HepG2 (cell line): ENCODE measurements around the gene MAP4K3. TPM values are rescaled to one million over a fixed set of nuclear protein-coding genes. Genes with fewer than 3 reads are reported as not detected.
A peak's percentile ranks its signal among the peaks of the same experiment; 100 is the strongest.

ENCODE experiments used
- ATAC-seq: fragments of 200-7000 bp; cut with Tn5 transposase; 3 replicates; pipeline ENCODE4 v1.9.1; 2020; ENCODE audit warnings: mild to moderate bottlenecking, moderate library complexity
- BruUV-seq: library from RNA; stranded (reverse); fragments of 400-500 nt; replicated peaks from 2 replicates; lab custom pipeline; 2021; lab: Mats Ljungman, UMichigan
- CTCF ChIA-PET: fragments of 300-600 bp; formaldehyde crosslinking; extraction: SDS; loops from one replicate; lab custom pipeline; 2021; ENCODE audit warnings: low total read pairs, inconsistent platforms, low intra/inter-chr PET ratio; lab: Yijun Ruan, JAX
- POLR2A ChIA-PET: fragments of 350-600 bp; sonication (Branson Sonifier 250); formaldehyde crosslinking; loops from one replicate; lab custom pipeline; 2020; ENCODE audit warnings: antibody characterized with exemption, inconsistent platforms; lab: Yijun Ruan, JAX
- DNase-seq: peaks from one replicate; pipeline ENCODE4 v3.0.0-alpha.2; 2015; ENCODE audit warnings: low spot score
- FAIRE-seq: peaks from 3 replicates; lab custom pipeline; 2011; peaks lifted over from hg19 to GRCh38; lab: Jason Lieb, UNC
- H2AFZ ChIP-seq: one replicate; pipeline ENCODE4 v1.6.1; 2011; ENCODE audit warnings: low read length, inconsistent platforms
- H3K27ac ChIP-seq: fragments of 300-600 bp; 3 replicates; pipeline ENCODE4 v1.8.0; 2011; ENCODE audit warnings: mixed run types, mild to moderate bottlenecking, mixed read lengths, low read length, inconsistent platforms; ENCODE audit not compliant: insufficient read depth; ENCODE audit errors: extremely low read length
- H3K27me3 ChIP-seq, 2 experiments: fragments of 200-600 bp in 1 of 2; 2 replicates in 1 of 2; 3 replicates in 1 of 2; pipeline versions ENCODE4 v1.6.0 to v1.8.0; 2011; ENCODE audit warnings: low read length in 2 of 2, mild to moderate bottlenecking in 2 of 2, moderate library complexity in 2 of 2, inconsistent platforms in 1 of 2; ENCODE audit not compliant: insufficient read depth in 2 of 2, control insufficient read depth in 1 of 2
- H3K36me3 ChIP-seq, 2 experiments: fragments of 200-600 bp in 1 of 2; replicated peaks in 1 of 2; 2 replicates in 1 of 2; 3 replicates in 1 of 2; pipeline versions ENCODE4 v1.5.1 to v1.8.0; 2011; ENCODE audit warnings: low read length in 2 of 2, inconsistent platforms in 1 of 2; ENCODE audit not compliant: insufficient read depth in 2 of 2, control insufficient read depth in 1 of 2
- H3K4me1 ChIP-seq: 2 replicates; pipeline ENCODE4 v1.5.1; 2012; ENCODE audit warnings: low read length, inconsistent platforms; ENCODE audit not compliant: insufficient read depth
- H3K4me2 ChIP-seq: 2 replicates; pipeline ENCODE4 v1.6.0; 2011; ENCODE audit warnings: low read depth, low read length, inconsistent platforms
- H3K4me3 ChIP-seq, 3 experiments: fragments of 200-600 bp in 1 of 3; sonication (generic), shearing (Covaris generic) in 1 of 3; replicated peaks in 1 of 3; 2 replicates each; pipeline ENCODE4 v1.5.1; 2011 to 2016; ENCODE audit warnings: low read length in 3 of 3, inconsistent platforms in 2 of 3, low read depth in 2 of 3, mild to moderate bottlenecking in 2 of 3, control low read depth in 1 of 3, mixed read lengths in 1 of 3; ENCODE audit not compliant: insufficient read depth in 1 of 3
- H3K79me2 ChIP-seq: one replicate; pipeline ENCODE4 v1.6.1; 2011; ENCODE audit warnings: low read length, inconsistent platforms; ENCODE audit not compliant: insufficient read depth
- H3K9ac ChIP-seq: 2 replicates; pipeline ENCODE4 v1.6.0; 2011; ENCODE audit warnings: mild to moderate bottlenecking, low read depth, low read length, inconsistent platforms; ENCODE audit not compliant: insufficient read depth
- H3K9me3 ChIP-seq: 2 replicates; pipeline ENCODE4 v1.5.1; 2012; ENCODE audit warnings: mild to moderate bottlenecking, low read length
- H4K20me1 ChIP-seq: 2 replicates; pipeline ENCODE4 v1.6.0; 2011; ENCODE audit warnings: inconsistent platforms, mild to moderate bottlenecking, low read length, moderate library complexity; ENCODE audit not compliant: insufficient read depth
- ARNTL ChIP-seq: sonication (generic); formaldehyde crosslinking; IDR thresholded peaks from 2 replicates; pipeline ENCODE4 v1.4.0; 2020; ENCODE audit warnings: mild to moderate bottlenecking, missing genetic modification reagents
- ELK4 ChIP-seq: sonication (generic); formaldehyde crosslinking; IDR thresholded peaks from 2 replicates; pipeline ENCODE4 v1.9.0; 2021; ENCODE audit warnings: missing genetic modification reagents, borderline replicate concordance
- JDP2 ChIP-seq: sonication (generic); formaldehyde crosslinking; IDR thresholded peaks from 2 replicates; pipeline ENCODE4 v1.8.1; 2022; ENCODE audit warnings: missing genetic modification reagents, borderline replicate concordance
- NFE2L1 ChIP-seq: sonication (generic); formaldehyde crosslinking; IDR thresholded peaks from 2 replicates; pipeline ENCODE4 v1.4.0; 2020; ENCODE audit warnings: missing genetic modification reagents, mild to moderate bottlenecking, borderline replicate concordance
- SNAPC4 ChIP-seq: sonication (generic); formaldehyde crosslinking; IDR thresholded peaks from 2 replicates; pipeline ENCODE4 v1.4.0; 2020; ENCODE audit warnings: mild to moderate bottlenecking, missing genetic modification reagents
- TRAFD1 ChIP-seq: sonication (generic); formaldehyde crosslinking; IDR thresholded peaks from 2 replicates; pipeline ENCODE4 v1.5.1; 2020; ENCODE audit warnings: missing genetic modification reagents, mild to moderate bottlenecking, borderline replicate concordance
- ZBTB3 ChIP-seq: sonication (generic); formaldehyde crosslinking; IDR thresholded peaks from 2 replicates; pipeline ENCODE4 v1.4.0; 2020; ENCODE audit warnings: low read depth, mild to moderate bottlenecking, moderate library complexity, missing genetic modification reagents, borderline replicate concordance
- ZNF232 ChIP-seq: sonication (generic); formaldehyde crosslinking; IDR thresholded peaks from 2 replicates; pipeline ENCODE4 v1.4.0; 2020; ENCODE audit warnings: missing genetic modification reagents, borderline replicate concordance
- ZNF282 ChIP-seq: fragments of 450-650 bp; IDR thresholded peaks from 2 replicates; pipeline ENCODE4 v1.6.1; 2018; ENCODE audit not compliant: partially characterized antibody
- ZNF326 ChIP-seq: sonication (generic); formaldehyde crosslinking; IDR thresholded peaks from 2 replicates; pipeline ENCODE4 v1.4.0; 2020; ENCODE audit warnings: missing genetic modification reagents, borderline replicate concordance
- ZSCAN25 ChIP-seq: sonication (generic); formaldehyde crosslinking; IDR thresholded peaks from 2 replicates; pipeline ENCODE4 v1.8.0; 2022; ENCODE audit warnings: mild to moderate bottlenecking, missing genetic modification reagents
- in situ Hi-C: cut with HindIII; loops from 2 replicates; pipeline ENCODE4 v1.10.0; 2017; ENCODE audit warnings: low pct_unique_long_range_greater_than_20kb; ENCODE audit not compliant: extremely low pct_ligation_motif_present
- intact Hi-C: fragments of 100-400 bp; cut with micrococcal nuclease; formaldehyde crosslinking; loops from one replicate; pipeline ENCODE4 v1.10.0; 2022; ENCODE audit not compliant: unreplicated experiment
- polyA plus RNA-seq, 8 experiments: library from polyadenylated mRNA; depleted of rRNA in 3 of 8; stranded (reverse) in 7 of 8; unstranded in 1 of 8; fragments of >200 nt; fragmentation: Illumina TruSeq in 4 of 8; extraction: Trizol in 4 of 8; gene quantifications; 2 replicates each; pipeline versions ENCODE4 v1.2.1 to v1.2.3, GENCODE V29; 2011 to 2016; ENCODE audit warnings: low read depth in 4 of 8, missing spikeins in 1 of 8, mixed read lengths in 1 of 8; ENCODE audit not compliant: insufficient read depth in 1 of 8
- total RNA-seq, 5 experiments: library from RNA; depleted of rRNA; stranded (reverse); fragments of >200 nt; fragmentation: Illumina TruSeq; extraction: Trizol; gene quantifications; 2 replicates each; pipeline ENCODE4 v1.2.3, GENCODE V29; 2016; ENCODE audit warnings: low read depth in 1 of 5

Gene MAP4K3
- total and polyA plus RNA-seq, 2 of the 13 experiments (the other 11 are each of a cell fraction or from before 2014, with no cell fraction given), result 45.9 to 53.2 TPM

- no peak for TF ChIP-seq SNAPC4 (CRISPR knock-in tag)
- TF ChIP-seq ARNTL (CRISPR knock-in tag), result no peak
- no peak for TF ChIP-seq NFE2L1
- no peak for TF ChIP-seq JDP2 (CRISPR knock-in tag)
- no peak for TF ChIP-seq ZNF232 (CRISPR knock-in tag)
- no peak for TF ChIP-seq ZNF326 (CRISPR knock-in tag)
- no peak for TF ChIP-seq ELK4 (CRISPR knock-in tag)
- TF ChIP-seq, all 625 proteins: peak for 0
These were observed 102.1 kb downstream of the MAP4K3 start (continued) for GRCh38 chr2:39334978-39335377.

GRCh38 chr2:39334529-39334928 is 102.6 kb downstream of the MAP4K3 start:
- Histone ChIP-seq H3K4me3 (no peak overlapping the region), H4K20me1 (0 out of 2 replicates have a peak, but pooled peaks cover 3% of the 10 kb centered on the region), H3K9me3 (no peaks in the 10 kb centered on the region), H3K79me2 (peaks cover 3% of the 10 kb centered on the region), H3K27me3 (no peaks in the 10 kb centered on the region), H2AFZ (no peak overlapping the region), H3K36me3 (peaks cover 20 to 60% of the 10 kb centered on the region in 2 experiments), H3K4me1 (no peaks in the 10 kb centered on the region), H3K4me2 (no peak overlapping the region), H3K27ac (no peak overlapping the region), H3K9ac (no peak overlapping the region)
- no peak for FAIRE-seq
- DNase-seq, result no peak
- TSS peak; percentile 13 for BruUV-seq
- CTCF ChIA-PET, result no interaction called here
- intact Hi-C loops (no loop called here), in situ Hi-C loops (no loop called here)
- no peak for ATAC-seq
- POLR2A ChIA-PET, result no interaction called here
- TF ChIP-seq ZBTB3 (CRISPR knock-in tag) (no peak), TRAFD1 (CRISPR knock-in tag) (no peak), ZSCAN25 (CRISPR knock-in tag) (no peak), ZNF282 (no peak)
